ENCODE data around the gene TNFRSF1B. TPM values are rescaled to one million over a fixed set of nuclear protein-coding genes. Genes with fewer than 3 reads are reported as not detected.
"Not testable (repeated sequence)": the region's sequence is repeated elsewhere in the genome, so short reads cannot be mapped to it uniquely, and the experiment has no call there.

Gene TNFRSF1B
- total RNA-seq, 1 donor from 2014 or later: 3.1 TPM

DNA sequence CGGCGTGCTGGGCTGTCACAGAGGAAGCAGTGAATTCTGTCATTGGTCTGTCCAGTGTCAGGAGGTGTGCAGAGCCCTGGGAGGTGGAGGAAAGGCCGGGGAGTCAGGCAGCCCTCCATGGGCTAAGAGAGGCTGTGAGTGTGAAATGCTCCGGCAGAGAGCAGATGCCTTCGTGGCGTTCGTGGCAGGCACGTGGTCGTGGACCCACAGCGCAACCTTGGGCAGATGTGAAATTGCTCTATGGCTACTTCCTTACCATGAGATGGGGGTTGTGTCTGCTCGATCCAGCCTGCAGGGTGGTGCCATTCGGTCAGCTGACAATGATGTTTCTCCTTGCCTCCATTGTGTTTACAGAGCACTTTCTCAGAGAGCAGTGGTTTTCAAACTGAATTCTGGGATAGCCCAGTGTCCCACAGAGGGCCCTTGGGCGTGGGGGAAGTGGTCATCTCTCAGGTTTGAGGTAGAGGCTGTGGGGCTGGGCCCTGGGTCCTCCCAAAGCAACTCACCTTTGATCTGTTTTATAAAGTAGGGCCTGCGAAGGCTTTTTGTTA, 27.9 kb downstream of the TNFRSF1B start:
- DNase-seq: no peak

DNA sequence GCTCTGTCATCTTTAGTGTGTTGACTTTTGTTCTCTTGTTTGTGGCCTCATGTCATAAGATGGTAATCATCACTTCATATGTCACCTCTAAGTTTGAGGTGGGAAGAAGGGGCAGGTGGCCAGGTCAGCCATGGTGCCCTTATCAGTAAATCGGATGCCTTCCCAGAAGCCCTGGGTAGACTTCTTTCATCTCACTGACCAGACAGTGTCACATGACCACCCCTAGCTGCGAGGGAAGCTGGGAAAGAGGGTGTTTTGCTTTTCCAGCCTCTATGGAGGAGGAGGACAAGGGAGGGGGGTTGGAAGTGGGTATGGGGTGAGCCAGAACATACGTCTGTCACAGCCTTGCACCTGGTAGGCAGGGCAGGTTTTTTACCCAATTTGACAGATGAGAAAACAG, 28.6 kb downstream of the TNFRSF1B start:
- no peak for DNase-seq

DNA sequence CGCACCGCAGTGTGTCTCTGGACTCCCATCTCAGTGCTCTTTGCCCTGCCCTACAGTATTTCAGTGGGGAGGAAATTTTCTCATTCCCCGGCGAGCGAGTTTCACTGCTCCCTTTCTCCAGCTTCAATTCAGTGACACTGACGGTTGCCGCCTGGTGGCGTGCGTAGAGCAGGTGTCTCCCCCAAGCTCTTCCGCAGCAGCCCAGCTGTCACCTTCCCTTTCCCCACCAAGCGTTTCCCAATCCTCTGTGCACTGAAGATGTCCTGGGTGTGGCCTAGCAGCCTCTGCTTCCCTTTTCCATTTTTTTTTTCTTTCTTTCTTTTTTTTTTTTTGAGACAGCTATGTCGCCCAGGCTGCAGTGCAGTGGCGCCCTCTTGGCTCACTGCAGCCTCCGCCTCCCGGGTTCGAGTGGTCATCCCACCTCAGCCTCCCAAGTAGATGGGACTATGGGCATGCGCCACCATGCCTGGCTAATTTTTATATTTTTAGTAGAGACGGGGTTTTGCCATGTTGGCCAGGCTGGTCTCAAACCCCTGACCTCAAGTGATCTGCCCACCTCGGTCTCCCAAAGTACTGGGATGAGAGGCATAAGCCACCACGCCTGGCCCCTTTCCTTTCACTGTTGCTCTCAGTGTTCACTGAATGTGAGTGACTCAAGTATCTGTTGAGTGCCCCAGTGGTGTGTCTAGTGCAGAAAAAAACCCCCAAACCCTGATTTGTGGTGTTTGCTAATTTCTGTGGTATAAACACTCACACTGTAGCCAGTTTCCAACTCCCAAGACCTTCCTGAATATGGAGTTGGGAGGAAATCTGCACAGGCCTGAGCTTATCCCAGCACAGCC, 30.1 kb downstream of the TNFRSF1B start:
- DNase-seq: no peak

DNA sequence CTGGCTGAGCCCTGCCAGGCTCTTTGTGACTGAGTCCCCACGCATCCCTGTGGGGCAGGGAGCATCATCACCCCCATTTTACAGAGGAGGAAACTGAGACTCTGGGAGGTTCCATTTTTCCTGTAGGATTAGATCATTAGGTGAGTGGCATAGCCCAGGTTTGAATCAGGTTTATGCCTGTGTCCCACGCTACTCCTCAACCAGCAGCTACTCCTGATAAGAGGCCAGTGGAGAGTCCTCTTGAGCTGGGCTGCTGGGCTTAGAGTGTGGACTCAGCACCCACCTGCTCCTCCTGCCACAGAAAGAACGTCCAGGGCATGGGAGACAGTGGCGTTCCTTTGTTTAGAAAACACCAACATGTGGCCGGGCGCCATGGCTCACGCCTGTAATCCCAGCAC, 30.7 kb downstream of the TNFRSF1B start:
- no peak for DNase-seq

DNA sequence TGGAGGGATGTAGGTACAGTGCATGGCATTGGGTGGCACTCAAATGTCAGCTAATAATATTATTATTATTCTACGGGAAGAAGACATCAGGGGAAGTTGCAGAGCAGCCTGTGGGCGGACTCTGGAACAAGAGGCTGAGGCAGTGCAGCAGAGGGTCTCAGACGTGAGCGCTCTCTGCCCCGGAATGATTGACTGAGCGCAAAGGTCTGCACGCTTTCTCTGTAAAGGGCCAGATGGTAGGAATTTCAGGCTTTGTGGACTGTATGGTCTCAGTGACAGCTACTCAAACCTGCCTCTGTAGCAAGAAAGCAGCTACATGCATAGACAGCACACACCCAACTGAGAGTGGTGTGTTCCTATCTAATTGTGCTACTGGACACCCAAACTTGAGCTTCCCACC, 33.4 kb downstream of the TNFRSF1B start:
- DNase-seq: no peak

DNA sequence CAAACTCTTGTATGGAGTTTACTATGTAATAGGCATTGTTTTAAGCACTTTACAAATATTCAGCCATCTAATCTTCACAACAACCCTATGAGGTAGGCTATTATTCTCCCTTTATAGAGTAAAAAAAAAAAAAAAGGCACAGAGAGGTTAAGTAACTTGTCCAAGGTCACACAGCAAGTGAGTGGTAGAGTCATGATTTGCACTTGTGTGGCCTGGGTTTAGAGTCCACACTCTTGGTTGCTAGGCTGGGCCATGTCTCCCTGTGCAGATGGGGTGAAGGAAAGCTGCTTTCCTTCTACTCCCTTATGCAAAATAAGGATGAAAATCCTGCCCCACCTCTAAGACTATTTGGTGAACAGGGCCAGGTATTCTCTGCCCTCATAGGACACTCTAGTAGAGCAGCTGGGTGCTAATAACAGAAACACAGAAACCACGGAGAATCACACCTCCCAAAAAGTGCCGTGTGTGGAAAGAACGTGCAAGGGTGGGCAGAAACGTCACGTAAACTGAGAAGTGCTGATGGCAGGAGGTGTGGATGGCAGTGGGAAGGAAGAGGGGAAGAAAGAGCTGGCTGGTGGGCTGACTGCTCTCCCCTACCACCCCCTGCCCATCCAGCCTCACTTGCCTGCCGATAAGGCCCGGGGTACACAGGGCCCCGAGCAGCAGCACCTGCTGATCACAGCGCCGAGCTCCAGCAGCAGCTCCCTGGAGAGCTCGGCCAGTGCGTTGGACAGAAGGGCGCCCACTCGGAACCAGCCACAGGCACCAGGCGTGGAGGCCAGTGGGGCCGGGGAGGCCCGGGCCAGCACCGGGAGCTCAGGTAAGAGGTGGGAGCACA, 34.8 kb downstream of the TNFRSF1B start:
- no peak for DNase-seq

DNA sequence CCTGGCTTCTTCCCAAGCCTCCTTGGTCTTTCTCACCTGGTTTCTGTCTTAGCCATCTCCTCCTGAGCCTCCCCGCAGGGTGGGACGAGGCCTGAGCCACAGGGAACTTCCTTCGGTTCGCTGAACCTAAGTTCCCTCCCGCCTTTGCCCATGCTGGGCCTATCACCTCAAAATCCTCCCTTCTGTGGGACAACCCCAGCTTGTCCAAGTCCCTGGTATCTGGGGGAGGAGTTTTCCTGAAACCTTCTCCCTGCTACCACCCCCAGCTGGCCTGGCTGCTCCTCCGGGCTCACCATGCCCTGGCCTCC, 35.4 kb downstream of the TNFRSF1B start:
- no peak for DNase-seq

DNA sequence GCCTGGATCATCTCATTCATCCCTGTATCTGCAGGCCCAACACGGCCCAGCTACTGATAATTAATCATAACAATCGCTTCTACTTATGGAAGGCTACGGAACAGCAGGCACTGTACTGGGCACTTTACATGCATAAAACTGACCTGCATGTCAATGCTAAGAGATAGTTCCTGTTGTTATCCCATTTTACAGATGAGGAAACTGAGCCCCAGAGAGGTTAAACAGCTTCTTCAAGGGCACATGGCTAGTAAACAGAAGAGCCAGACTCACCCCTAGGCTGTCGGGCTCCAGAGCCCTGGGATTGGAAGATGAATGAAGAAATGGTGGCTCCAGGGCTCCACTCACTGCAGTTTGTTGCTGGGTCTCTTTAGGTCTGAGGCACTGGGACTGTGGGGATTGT, 35.8 kb downstream of the TNFRSF1B start:
- no peak for DNase-seq

DNA sequence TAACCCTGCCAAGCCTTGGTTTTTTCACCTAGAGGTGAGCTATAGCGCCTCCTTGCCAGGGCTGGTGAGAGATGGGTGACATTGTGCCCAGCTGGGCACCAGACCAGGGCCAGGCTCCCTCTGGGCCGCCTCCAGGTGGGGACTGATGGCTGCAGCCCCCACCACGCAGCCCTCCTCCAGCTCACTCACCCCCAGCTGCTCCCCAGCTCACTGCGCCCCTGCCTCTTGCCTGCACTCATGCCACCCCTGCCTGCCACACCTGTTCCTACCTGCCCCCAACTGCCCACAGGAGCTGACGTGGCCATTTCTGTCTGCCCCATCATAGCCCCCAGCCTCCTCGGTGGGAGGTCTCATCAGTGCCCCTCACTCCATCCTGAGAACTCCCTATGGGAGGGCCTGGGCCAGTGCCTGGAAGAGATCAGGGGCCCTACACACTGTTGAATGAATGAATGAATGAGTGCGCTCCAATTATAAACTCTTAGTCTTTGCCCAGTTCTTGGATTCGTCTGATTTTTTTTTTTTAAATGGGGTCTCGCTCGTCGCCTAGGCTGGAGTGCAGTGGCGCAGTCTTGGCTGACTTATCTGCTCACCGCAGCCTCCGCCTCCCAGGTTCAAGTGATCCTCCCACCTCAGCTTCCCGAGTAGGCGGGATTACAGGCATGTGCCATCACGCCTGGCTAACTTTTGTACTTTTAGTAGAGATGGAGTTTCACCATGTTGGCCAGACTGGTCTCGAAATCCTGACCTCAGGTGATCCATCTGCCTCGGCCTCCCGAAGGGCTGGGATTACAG, 36.6 kb downstream of the TNFRSF1B start:
- no peak for DNase-seq

DNA sequence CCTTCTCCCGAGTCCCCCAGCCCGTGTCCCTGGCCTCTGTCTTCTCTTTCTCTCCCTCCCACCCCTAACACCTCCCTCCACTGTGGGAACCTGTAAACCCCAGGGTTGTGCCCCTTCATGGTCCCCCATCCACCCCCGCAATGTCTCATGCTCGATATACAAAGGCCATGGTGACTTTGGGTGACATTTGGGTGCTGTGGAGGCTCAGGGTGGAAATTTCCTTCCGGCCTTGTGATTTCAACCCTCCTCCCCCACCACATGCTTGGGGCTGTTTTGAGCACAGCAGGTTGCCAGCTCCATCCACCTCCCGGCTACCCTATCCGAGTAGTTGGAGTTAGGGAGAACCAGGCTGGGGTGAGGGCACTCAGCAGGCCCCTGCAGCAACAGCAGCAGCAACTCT, 37.3 kb downstream of the TNFRSF1B start:
- DNase-seq: no peak

DNA sequence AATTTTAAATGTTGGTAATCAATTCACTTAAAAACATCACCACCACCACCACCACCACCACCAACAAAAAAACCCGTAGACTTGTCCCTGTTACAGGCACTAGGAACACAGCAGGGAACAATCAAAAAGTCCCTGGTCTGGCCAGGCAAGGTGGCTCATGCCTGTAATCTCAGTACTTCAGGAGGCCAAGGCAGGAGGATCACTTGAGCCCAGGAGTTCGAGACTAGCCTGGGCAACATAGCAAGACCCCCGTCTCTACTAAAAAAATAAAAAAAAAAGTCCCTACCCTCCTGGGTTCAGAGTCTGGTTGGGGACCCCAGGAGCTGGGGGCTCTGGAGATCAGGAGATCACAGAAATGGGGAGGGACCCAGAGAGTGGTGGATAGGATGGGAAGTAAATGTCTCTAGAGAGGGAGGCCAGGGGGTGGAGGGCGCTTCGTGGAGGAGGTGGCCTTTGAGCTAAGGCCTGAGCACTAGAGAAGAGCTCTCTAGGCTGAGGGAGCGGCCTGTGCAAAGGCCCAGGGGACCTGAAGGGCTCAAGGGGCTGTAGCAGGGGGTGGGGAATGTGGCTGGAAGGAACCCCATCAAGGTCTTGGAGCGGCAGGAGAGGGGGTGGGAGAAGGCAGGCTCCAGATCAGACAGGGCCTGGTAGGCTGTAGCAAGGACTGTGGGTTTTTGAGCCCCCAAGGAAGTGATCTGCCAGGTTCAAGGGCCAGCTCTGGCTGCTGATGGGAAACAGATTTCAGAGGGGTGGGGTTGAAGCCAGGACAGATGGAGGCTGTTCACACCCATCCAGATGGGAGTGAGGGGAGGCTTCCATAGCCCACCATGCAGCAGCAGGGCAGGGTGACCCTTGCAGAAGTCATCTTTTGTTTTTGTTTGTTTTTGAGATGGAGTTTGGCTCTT, 38.2 kb downstream of the TNFRSF1B start:
- no peak for DNase-seq

DNA sequence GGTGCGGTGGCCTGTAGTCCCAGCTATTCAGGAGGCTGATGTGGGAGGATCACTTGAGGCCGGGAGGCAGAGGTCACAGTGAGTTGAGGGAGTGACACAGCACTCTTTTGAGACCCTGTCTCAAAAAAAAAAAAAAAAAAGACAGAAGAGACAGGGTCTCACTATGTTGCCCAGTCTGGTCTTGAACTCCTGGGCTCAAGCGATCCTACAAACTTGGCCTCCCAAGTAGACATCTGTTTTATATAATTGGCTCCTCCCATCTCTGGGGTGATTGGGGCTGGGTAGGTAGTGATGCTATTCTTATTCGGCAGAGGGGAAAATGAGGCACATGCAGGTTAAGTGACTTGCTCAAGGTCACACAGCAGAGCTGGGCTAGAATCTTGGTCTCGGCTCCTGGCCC, 39.4 kb downstream of the TNFRSF1B start:
- DNase-seq: no peak

DNA sequence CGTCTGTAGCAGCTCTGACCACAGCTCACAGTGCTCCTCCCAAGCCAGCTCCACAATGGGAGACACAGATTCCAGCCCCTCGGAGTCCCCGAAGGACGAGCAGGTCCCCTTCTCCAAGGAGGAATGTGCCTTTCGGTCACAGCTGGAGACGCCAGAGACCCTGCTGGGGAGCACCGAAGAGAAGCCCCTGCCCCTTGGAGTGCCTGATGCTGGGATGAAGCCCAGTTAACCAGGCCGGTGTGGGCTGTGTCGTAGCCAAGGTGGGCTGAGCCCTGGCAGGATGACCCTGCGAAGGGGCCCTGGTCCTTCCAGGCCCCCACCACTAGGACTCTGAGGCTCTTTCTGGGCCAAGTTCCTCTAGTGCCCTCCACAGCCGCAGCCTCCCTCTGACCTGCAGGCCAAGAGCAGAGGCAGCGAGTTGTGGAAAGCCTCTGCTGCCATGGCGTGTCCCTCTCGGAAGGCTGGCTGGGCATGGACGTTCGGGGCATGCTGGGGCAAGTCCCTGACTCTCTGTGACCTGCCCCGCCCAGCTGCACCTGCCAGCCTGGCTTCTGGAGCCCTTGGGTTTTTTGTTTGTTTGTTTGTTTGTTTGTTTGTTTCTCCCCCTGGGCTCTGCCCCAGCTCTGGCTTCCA, 40.1 kb downstream of the TNFRSF1B start:
- DNase-seq: no peak

DNA sequence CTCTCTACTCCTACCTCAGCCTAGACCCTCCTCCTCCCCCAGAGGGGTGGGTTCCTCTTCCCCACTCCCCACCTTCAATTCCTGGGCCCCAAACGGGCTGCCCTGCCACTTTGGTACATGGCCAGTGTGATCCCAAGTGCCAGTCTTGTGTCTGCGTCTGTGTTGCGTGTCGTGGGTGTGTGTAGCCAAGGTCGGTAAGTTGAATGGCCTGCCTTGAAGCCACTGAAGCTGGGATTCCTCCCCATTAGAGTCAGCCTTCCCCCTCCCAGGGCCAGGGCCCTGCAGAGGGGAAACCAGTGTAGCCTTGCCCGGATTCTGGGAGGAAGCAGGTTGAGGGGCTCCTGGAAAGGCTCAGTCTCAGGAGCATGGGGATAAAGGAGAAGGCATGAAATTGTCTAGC, 41.5 kb downstream of the TNFRSF1B start:
- no peak for DNase-seq

DNA sequence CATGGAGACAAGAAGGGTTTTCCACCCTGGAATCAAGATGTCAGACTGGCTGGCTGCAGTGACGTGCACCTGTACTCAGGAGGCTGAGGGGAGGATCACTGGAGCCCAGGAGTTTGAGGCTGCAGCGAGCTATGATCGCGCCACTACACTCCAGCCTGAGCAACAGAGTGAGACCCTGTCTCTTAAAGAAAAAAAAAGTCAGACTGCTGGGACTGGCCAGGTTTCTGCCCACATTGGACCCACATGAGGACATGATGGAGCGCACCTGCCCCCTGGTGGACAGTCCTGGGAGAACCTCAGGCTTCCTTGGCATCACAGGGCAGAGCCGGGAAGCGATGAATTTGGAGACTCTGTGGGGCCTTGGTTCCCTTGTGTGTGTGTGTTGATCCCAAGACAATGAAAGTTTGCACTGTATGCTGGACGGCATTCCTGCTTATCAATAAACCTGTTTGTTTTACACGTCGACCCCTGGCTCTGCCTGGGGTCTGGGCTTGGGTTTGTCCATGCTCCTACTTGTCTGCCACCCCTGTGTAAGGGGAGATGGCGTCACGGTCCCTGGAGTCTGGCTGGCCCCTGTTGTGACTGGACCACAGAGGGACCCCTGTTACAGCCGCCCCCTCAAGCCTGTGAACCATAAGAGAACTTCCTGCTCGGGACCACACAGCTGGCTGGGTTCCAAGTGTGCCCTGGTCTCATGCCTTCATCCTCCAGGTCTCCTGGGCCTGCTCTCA, 42.1 kb downstream of the TNFRSF1B start:
- DNase-seq: peak; percentile 45

DNA sequence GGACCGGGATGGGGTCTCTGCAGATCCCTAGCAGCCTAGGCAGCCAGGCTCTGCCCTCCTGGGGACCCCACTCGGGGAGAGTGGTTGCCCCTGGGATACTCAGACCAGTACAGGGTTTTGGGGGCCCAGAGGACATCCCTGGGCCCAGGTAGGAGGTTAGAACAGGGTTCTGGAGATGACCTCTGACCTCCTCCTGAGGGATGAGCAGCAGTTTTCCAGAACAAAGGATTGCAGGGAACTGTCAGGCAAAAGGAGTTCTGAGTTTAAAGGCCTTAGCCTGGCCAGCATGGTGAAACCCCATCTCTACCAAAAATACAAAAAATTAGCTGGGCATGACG, 42.7 kb downstream of the TNFRSF1B start:
- DNase-seq: no peak

DNA sequence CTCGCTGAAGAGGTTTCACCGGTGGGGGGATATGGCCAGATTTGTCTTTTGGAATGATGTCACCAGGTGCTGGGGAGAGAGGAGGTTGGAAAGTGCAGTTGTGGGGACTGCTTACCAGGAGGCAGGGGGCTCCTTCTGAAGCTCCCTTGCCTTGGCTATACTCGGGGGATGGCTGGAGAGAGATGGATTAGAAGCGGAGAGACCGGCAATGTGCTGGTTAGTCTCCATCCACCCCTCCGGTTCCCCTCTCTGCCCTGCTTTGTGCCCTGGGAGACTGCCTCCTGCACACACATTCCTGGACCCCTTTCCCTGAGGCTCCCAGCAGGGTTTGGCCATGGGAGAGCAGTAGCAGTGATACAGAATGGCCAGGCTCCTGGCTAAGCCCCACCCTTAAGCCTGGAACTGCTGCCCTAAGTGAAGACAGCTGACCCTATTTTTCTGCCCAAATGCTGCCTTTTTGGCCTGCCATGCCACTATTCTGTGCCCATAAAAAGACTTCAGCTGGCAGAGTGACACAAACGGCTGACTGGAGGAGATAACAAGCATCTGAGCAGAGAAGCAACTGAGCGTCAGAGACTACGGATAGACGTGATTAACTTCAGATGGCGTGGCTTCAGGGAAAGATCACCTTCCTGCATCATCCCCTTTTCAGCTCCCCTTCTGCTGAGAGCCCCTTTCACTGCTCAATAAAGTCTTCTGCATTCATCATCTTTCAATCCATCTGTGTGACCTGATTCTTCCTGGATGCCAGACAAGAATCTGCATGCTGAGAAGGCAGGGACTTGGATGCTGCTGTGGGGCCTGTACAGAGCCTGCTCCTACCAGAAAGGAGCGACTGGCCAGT, 48.5 kb downstream of the TNFRSF1B start:
- DNase-seq: no peak

DNA sequence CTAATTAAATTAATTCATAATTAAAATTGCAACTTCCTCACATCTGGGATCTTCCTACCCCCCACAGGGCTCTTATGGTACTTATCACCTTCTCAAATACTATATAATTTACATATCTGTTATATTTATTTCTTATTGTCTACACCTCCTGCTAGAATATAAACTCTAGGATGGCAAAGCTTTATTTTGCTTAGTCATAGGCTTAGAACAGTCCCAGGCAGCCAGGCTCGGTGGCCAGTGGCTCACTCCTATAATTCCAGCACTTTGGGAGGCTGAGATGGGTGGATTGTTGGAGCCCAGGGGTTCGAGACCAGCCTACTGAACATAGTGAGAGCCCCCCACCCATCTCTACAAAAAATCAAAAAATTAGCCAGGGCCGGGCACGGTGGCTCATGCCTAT, 53.0 kb downstream of the TNFRSF1B start:
- no peak for DNase-seq

DNA sequence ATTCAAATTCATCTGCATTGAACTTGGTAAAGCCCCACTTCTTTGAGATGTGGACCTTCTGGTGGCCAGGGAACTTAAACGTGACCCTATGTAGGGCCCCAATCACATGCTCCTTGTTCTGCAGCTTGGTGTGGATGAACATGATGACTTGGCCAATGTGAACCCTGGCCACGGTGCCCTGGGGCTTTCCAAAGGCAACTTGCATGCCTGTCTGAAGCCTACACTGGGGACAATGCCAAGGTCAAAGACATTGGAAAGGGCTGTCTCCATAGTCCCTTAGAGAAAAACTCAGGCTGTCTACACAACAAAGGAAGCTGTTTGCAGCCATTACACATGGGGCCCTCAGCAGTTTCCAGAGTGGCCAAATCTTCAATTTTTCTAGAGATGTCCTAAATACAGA, 54.1 kb downstream of the TNFRSF1B start:
- DNase-seq: no peak

DNA sequence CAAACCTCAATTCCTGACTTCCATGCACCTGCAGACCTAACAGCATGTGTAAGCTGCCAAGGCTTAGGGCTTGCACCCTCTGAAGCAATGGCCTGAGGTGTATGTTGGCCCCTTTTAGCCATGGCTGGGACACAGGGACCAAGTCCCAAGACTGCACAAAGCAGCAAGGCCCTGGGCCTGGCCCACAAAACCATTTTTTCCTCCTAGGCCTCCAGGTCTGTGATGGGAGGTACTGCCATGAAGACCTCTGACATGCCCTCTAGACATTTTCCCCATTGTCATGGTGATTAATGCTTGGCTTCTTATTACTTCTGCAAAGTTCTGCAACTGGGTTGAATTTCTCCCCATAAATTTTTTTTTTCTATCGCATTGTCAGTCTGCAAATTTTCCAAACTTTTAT, 55.9 kb downstream of the TNFRSF1B start:
- not testable (repeated sequence) for DNase-seq

Measured in occipital lobe (tissue), 2 donors.